Kidney (tissue), 14 donors: ENCODE data around the gene RAB6B. TPM values are rescaled to one million over a fixed set of nuclear protein-coding genes. Genes with fewer than 3 reads are reported as not detected.

Experiments used
- DNase-seq, 5 donors: peaks; one replicate each; pipeline ENCODE4 v3.0.0-alpha.2; 2013 to 2020
- FAIRE-seq: peaks from 2 replicates; lab custom pipeline; 2012; peaks lifted over from hg19 to GRCh38; lab: Jason Lieb, UNC
- H3K27ac ChIP-seq, 2 donors: one replicate each; pipeline ENCODE4 v1.7.0; 2013; ENCODE audit warnings: low read depth in 2 of 2, low read length in 2 of 2, inconsistent platforms in 1 of 2
- H3K27me3 ChIP-seq: one replicate; pipeline ENCODE4 v1.7.1; 2013; ENCODE audit warnings: low read length, inconsistent platforms; ENCODE audit not compliant: control insufficient read depth, insufficient read depth
- H3K36me3 ChIP-seq, 3 donors: one replicate each; pipeline versions ENCODE4 v1.7.0 to v1.7.1; 2013; ENCODE audit warnings: low read length in 3 of 3, control low read depth in 1 of 3, inconsistent platforms in 1 of 3; ENCODE audit not compliant: insufficient read depth in 3 of 3, control insufficient read depth in 2 of 3
- H3K4me1 ChIP-seq, 3 donors: one replicate each; pipeline versions ENCODE4 v1.7.0 to v1.7.1; 2013; ENCODE audit warnings: low read length in 3 of 3, inconsistent platforms in 1 of 3, low read depth in 1 of 3; ENCODE audit not compliant: control insufficient read depth in 2 of 3, insufficient read depth in 2 of 3
- H3K4me3 ChIP-seq, 3 donors: one replicate each; pipeline versions ENCODE4 v1.7.0 to v1.8.1; 2013; ENCODE audit warnings: low read length in 3 of 3, control low read depth in 1 of 3, inconsistent platforms in 1 of 3
- H3K9ac ChIP-seq, 3 donors: one replicate each; pipeline versions ENCODE4 v1.7.0 to v1.7.1; 2013; ENCODE audit warnings: low read length in 3 of 3, control low read depth in 1 of 3, inconsistent platforms in 1 of 3
- H3K9me3 ChIP-seq, 3 donors: one replicate each; pipeline versions ENCODE4 v1.7.0 to v1.7.1; 2013; ENCODE audit warnings: low read length in 3 of 3, control low read depth in 1 of 3, inconsistent platforms in 1 of 3; ENCODE audit not compliant: control insufficient read depth in 2 of 3, insufficient read depth in 1 of 3
- intact Hi-C: fragments of 100-400 bp; cut with DNase I; formaldehyde crosslinking; loops from one replicate; pipeline ENCODE4 v1.11.1; 2022
- polyA plus RNA-seq: library from polyadenylated mRNA; stranded (reverse); fragments of 350-450 nt; fragmentation: Illumina TruSeq; extraction: RNeasy Lipid Tissue Mini Kit (QIAGEN cat#74804); gene quantifications from one replicate; pipeline ENCODE4 v1.2.3, GENCODE V29; 2014; ENCODE audit warnings: low read depth, low replicate concordance; ENCODE audit not compliant: insufficient read depth
- total RNA-seq: library from RNA; stranded (reverse); fragmentation: NEBNext Ultra II Directional; extraction: Animal tissue kit (Norgen Biotek cat#: 25700); gene quantifications from one replicate; pipeline ENCODE4 v1.2.1, GENCODE V29; 2021
- TF ChIP-seq, protein P1 (sequence below): IDR thresholded peaks from 3 replicates; pipeline ENCODE4 v1.5.1; 2012; ENCODE audit warnings: mild to moderate bottlenecking, moderate library complexity, borderline replicate concordance; ENCODE audit not compliant: insufficient read depth; ENCODE audit errors: extremely low read depth
- donor health status: control.
- donor health status: control.
- donor health status: control.
- donor health status: control.
- donor health status: control.
- donor health status: DM: yes; HTN: yes; CAD: no.
- donor health status: Normal renal cell carcinoma (clear cell type).

Gene RAB6B
- total and polyA plus RNA-seq, 2 donors from 2014 or later = 6.6 to 17.7 TPM

DNA sequence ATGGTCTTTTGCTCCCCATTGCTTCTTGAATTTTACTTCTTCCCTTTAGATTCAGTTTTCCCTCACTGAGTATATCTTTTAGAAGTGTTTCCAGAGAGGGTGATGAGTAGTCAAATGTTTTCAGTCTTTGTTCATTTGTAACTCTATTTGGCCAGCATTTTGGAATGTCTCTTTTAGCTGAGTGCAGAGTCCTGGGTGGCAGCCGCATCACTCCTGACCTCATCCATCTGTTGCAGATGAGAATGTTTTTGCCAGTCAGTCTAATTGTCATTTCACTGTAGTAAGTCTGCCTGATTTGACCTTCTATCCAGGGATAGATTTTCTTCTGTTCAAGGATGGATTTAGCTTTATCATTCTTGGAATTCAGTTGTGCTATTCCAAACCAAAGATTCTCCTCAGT is 82.8 kb downstream of the RAB6B start:
- peaks cover 4 to 22% (median 8%) of the 10 kb centered on the region in 3 donors for H3K36me3 ChIP-seq
- intact Hi-C loops = no loop called here
- no peaks in the 10 kb centered on the region for H3K9me3 ChIP-seq
- no peak for DNase-seq
- no peaks in the 10 kb centered on the region for H3K27me3 ChIP-seq
- no peak for FAIRE-seq
- TF ChIP-seq, protein P1, sequence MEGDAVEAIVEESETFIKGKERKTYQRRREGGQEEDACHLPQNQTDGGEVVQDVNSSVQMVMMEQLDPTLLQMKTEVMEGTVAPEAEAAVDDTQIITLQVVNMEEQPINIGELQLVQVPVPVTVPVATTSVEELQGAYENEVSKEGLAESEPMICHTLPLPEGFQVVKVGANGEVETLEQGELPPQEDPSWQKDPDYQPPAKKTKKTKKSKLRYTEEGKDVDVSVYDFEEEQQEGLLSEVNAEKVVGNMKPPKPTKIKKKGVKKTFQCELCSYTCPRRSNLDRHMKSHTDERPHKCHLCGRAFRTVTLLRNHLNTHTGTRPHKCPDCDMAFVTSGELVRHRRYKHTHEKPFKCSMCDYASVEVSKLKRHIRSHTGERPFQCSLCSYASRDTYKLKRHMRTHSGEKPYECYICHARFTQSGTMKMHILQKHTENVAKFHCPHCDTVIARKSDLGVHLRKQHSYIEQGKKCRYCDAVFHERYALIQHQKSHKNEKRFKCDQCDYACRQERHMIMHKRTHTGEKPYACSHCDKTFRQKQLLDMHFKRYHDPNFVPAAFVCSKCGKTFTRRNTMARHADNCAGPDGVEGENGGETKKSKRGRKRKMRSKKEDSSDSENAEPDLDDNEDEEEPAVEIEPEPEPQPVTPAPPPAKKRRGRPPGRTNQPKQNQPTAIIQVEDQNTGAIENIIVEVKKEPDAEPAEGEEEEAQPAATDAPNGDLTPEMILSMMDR = no peak
- no peak overlapping the region for H3K9ac ChIP-seq
- no peak overlapping the region for H3K27ac ChIP-seq
- no peaks in the 10 kb centered on the region for H3K4me1 ChIP-seq
- no peak overlapping the region for H3K4me3 ChIP-seq

DNA sequence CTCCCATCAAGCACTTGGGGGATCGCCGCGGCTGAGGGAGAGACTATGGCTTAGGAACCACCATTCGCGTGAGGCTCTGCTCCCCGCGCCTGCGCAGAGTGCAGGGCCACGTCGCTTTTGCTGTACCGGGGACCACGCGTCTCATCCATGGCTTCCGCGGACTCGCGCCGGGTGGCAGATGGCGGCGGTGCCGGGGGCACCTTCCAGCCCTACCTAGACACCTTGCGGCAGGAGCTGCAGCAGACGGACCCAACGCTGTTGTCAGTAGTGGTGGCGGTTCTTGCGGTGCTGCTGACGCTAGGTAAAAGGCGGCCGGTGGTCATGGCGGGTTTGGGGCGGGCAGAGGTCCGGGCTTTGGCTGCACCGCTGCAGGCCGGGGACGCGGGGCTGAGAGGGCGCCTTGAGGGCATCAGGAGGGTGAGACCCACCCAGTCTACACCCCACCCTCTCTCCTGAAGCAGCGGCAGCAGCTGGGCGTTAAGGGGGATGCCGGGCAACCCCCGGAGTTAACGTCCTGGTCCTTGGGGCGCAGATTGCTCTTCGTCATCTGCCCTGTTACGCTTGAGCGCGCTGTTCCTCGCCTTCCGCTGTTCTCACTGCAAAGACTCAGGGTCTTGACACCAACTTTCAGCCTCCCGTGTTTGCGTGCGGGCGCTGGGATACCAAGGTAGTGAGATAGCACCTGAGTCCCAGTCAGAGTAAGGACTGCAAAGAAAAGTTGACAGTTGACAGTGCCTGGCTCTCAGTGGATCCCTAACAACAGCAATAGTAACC is 89.8 kb downstream of the RAB6B start, which contains the start of gene SRPRB:
SRPRB (plus strand) TSS at position 114 of the 774 bp plus-strand sequence; CDS start at position 148, 34 bp downstream.
- Histone ChIP-seq H3K9ac (peak within 1 kb of the TSS; percentile 54 to 81 (median 69)), H3K9me3 (no peaks in the 10 kb centered on the region), H3K4me3 (peak within 1 kb of the TSS; percentile 89 to 96 (median 91)), H3K4me1 (peaks cover 0 to 6% (median 0%) of the 10 kb centered on the region in 3 donors), H3K27ac (peak within 1 kb of the TSS in 1 of 2 donors; percentile 55), H3K27me3 (no peaks in the 10 kb centered on the region), H3K36me3 (peaks cover 0 to 3% (median 0%) of the 10 kb centered on the region in 3 donors)
- peak; percentile 94 to 98 (median 96) for DNase-seq
- TF ChIP-seq, protein P1 = no peak
- peak; percentile 80 for FAIRE-seq
- intact Hi-C loops = no loop called here

DNA sequence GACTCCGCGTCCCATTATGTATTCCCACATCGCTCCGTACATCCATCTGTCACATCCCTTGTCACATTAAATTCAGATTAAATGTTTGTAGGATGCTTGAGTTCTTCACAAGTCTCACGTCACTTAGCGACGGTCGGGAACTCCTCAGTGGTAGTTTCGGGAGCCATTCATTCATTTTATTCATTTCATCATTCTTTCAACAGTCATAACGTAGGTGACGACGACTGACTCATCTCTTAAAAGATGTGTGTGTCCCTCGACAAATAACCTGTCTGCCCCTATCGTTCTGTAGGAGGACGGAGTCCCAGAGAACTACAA is 90.3 kb downstream of the RAB6B start:
- FAIRE-seq = no peak
- TF ChIP-seq, protein P1 = no peak
- H3K9me3 ChIP-seq = no peaks in the 10 kb centered on the region
- H3K36me3 ChIP-seq = peaks cover 0 to 2% (median 0%) of the 10 kb centered on the region in 3 donors
- no peak overlapping the region for H3K27ac ChIP-seq
- peaks cover 0 to 6% (median 0%) of the 10 kb centered on the region in 3 donors for H3K4me1 ChIP-seq
- H3K9ac ChIP-seq = peak overlapping the region; percentile 38 to 81 (median 42)
- H3K4me3 ChIP-seq = peak overlapping the region; percentile 89 to 96 (median 91)
- DNase-seq = no peak
- intact Hi-C loops = no loop called here
- H3K27me3 ChIP-seq = no peaks in the 10 kb centered on the region
